NOMO-1 treated with dmso at 0.1 percent for 144 hours (cell line): Measurements from ENCODE around the gene C16orf46.

Experiments used
- DNase-seq: peaks from one replicate; lab custom pipeline; 2025; ENCODE audit not compliant: unreplicated experiment; lab: John Stamatoyannopoulos, UW

Gene C16orf46

GRCh38 chr16:81076566-81077075, 417 bp downstream of the C16orf46 start:
- DNase-seq, result peak; percentile 81

- DNase-seq, result no peak
These were observed 3.3 kb downstream of the C16orf46 start for GRCh38 chr16:81073560-81074330.

GRCh38 chr16:81071805-81072204, 5.2 kb downstream of the C16orf46 start:
- DNase-seq, result no peak

- no peak for DNase-seq
These were observed 6.1 kb downstream of the C16orf46 start for GRCh38 chr16:81070979-81071378.

- no peak for DNase-seq
These were observed 8.0 kb downstream of the C16orf46 start for GRCh38 chr16:81069063-81069462.

GRCh38 chr16:81067166-81067565, 9.9 kb downstream of the C16orf46 start:
- DNase-seq, result no peak

GRCh38 chr16:81066681-81067080, 10.4 kb downstream of the C16orf46 start:
- DNase-seq, result no peak

- no peak for DNase-seq
These were observed 15.0 kb downstream of the C16orf46 start for GRCh38 chr16:81061871-81062608.

GRCh38 chr16:81061307-81061640, 15.8 kb downstream of the C16orf46 start:
- no peak for DNase-seq

GRCh38 chr16:81060576-81061306, 16.3 kb downstream of the C16orf46 start:
- no peak for DNase-seq

- no peak for DNase-seq
These were observed 23.3 kb downstream of the C16orf46 start for GRCh38 chr16:81053761-81054160.

GRCh38 chr16:81042821-81043220, 34.2 kb downstream of the C16orf46 start:
- DNase-seq, result no peak

- DNase-seq, result no peak
These were observed 35.3 kb downstream of the C16orf46 start for GRCh38 chr16:81041696-81042095.

GRCh38 chr16:81040842-81041241, 36.2 kb downstream of the C16orf46 start:
- DNase-seq, result no peak

GRCh38 chr16:81040131-81040530, 36.9 kb downstream of the C16orf46 start:
- DNase-seq, result no peak

GRCh38 chr16:81036751-81037350, 40.2 kb downstream of the C16orf46 start:
- DNase-seq, result no peak

- DNase-seq, result no peak
These were observed 40.9 kb downstream of the C16orf46 start for GRCh38 chr16:81035975-81036750.

- peak; percentile 67 for DNase-seq
These were observed 41.6 kb downstream of the C16orf46 start, which contains the start of gene ATMIN for GRCh38 chr16:81035398-81035974. TSS of gene ATMIN (plus strand) at chr16:81035842. CDS start at chr16:81035871, 29 bp downstream.

- no peak for DNase-seq
These were observed 47.0 kb downstream of the C16orf46 start for GRCh38 chr16:81029930-81030604.
